NCI-H524 (cell line): ENCODE data around the gene ZFTA.
A peak's percentile ranks its signal among the peaks of the same experiment; 100 is the strongest.

ENCODE experiments used
- DNase-seq, 2 experiments: peaks; one replicate each; lab custom pipeline; 2025; lab: John Stamatoyannopoulos, UW

ZFTA gene

GRCh38 chr11:63749624-63750023, 19.0 kb downstream of the ZFTA start:
- DNase-seq: no peak

- DNase-seq: no peak
These were observed 21.6 kb downstream of the ZFTA start for GRCh38 chr11:63747011-63747410.

GRCh38 chr11:63745304-63746170, 23.0 kb downstream of the ZFTA start:
- DNase-seq: no peak

GRCh38 chr11:63738720-63739360, 29.7 kb downstream of the ZFTA start:
- DNase-seq: peak; percentile 35 to 57

- DNase-seq: no peak
These were observed 30.9 kb downstream of the ZFTA start for GRCh38 chr11:63737718-63738117.

GRCh38 chr11:63736864-63737263, 31.7 kb downstream of the ZFTA start:
- no peak for DNase-seq

GRCh38 chr11:63729326-63729725, 39.2 kb downstream of the ZFTA start:
- DNase-seq: no peak

- DNase-seq: no peak
These were observed 48.0 kb downstream of the ZFTA start for GRCh38 chr11:63720611-63721010.

GRCh38 chr11:63719987-63720386, 48.6 kb downstream of the ZFTA start:
- no peak for DNase-seq

- DNase-seq: no peak
These were observed 49.6 kb downstream of the ZFTA start for GRCh38 chr11:63719001-63719400.
